ENCODE data around the gene EIF2D. TPM values are rescaled to one million over a fixed set of nuclear protein-coding genes. Genes with fewer than 3 reads are reported as not detected.
"Not testable (repeated sequence)": the region's sequence is repeated elsewhere in the genome, so short reads cannot be mapped to it uniquely, and the experiment has no call there.

The EIF2D gene
- total RNA-seq, 1 donor from 2014 or later = 52.8 TPM

GRCh38 chr1:206635978-206636345 is 23.7 kb upstream of the EIF2D start:
- DNase-seq (ENCODE audit: low read depth) = no peak

- DNase-seq (ENCODE audit: low read depth) = peak; percentile 69
Observed at GRCh38 chr1:206635080-206635977, 23.1 kb upstream of the EIF2D start, which contains the start of gene DYRK3. TSS of gene DYRK3 (plus strand) at chr1:206635536. CDS start at chr1:206635704, 168 bp downstream.

- peak; percentile 72 for DNase-seq (ENCODE audit: low read depth)
Observed at GRCh38 chr1:206634365-206635079, 22.3 kb upstream of the EIF2D start.

GRCh38 chr1:206633708-206634121 is 21.4 kb upstream of the EIF2D start:
- peak; percentile 83 for DNase-seq (ENCODE audit: low read depth)

- DNase-seq (ENCODE audit: low read depth) = peak; percentile 85
Observed at GRCh38 chr1:206631085-206631509, 18.8 kb upstream of the EIF2D start.

GRCh38 chr1:206628916-206629315 is 16.7 kb upstream of the EIF2D start:
- DNase-seq (ENCODE audit: low read depth) = no peak

GRCh38 chr1:206626396-206626795 is 14.1 kb upstream of the EIF2D start:
- not testable (repeated sequence) for DNase-seq (ENCODE audit: low read depth)

GRCh38 chr1:206609229-206609991 is 2.9 kb downstream of the EIF2D start:
- DNase-seq (ENCODE audit: low read depth) = no peak

GRCh38 chr1:206608108-206608698 is 4.1 kb downstream of the EIF2D start:
- peak; percentile 31 for DNase-seq (ENCODE audit: low read depth)

- DNase-seq (ENCODE audit: low read depth) = peak; percentile 51
Observed at GRCh38 chr1:206606867-206607266, 5.4 kb downstream of the EIF2D start.

GRCh38 chr1:206604861-206605260 is 7.4 kb downstream of the EIF2D start:
- no peak for DNase-seq (ENCODE audit: low read depth)

GRCh38 chr1:206600527-206600926 is 11.7 kb downstream of the EIF2D start:
- DNase-seq (ENCODE audit: low read depth) = peak; percentile 11

- DNase-seq (ENCODE audit: low read depth) = no peak
Observed at GRCh38 chr1:206596319-206596666, 16.0 kb downstream of the EIF2D start.

- no peak for DNase-seq (ENCODE audit: low read depth)
Observed at GRCh38 chr1:206595581-206596318, 16.5 kb downstream of the EIF2D start.

GRCh38 chr1:206593351-206593925 is 18.8 kb downstream of the EIF2D start:
- no peak for DNase-seq (ENCODE audit: low read depth)

- no peak for DNase-seq (ENCODE audit: low read depth)
Observed at GRCh38 chr1:206591696-206592095, 20.6 kb downstream of the EIF2D start.

- DNase-seq (ENCODE audit: low read depth) = no peak
Observed at GRCh38 chr1:206591226-206591625, 21.0 kb downstream of the EIF2D start.

- DNase-seq (ENCODE audit: low read depth) = peak; percentile 75
Observed at GRCh38 chr1:206590025-206590758, 22.1 kb downstream of the EIF2D start.

GRCh38 chr1:206589206-206589605 is 23.1 kb downstream of the EIF2D start:
- peak; percentile 87 for DNase-seq (ENCODE audit: low read depth)

GRCh38 chr1:206588492-206588891 is 23.8 kb downstream of the EIF2D start:
- no peak for DNase-seq (ENCODE audit: low read depth)
